Fibroblast of lung (primary cell): ENCODE data around the gene ASTN2.

ENCODE experiments used
- EZH2 ChIP-seq: IDR thresholded peaks from 2 replicates; pipeline ENCODE4 v1.5.1; 2012; ENCODE audit warnings: low read length, control low read depth, mild to moderate bottlenecking; ENCODE audit errors: missing control alignments
- TF ChIP-seq, protein P1 (sequence below), 2 donors: IDR thresholded peaks in 1 of 2; conservative IDR thresholded peaks in 1 of 2; 1 replicate in 1 of 2; 2 replicates in 1 of 2; pipeline ENCODE4 v1.5.1; 2011 to 2012; ENCODE audit warnings: low read length in 2 of 2, control low read depth in 1 of 2, inconsistent platforms in 1 of 2, low read depth in 1 of 2, mild to moderate bottlenecking in 1 of 2

DNA sequence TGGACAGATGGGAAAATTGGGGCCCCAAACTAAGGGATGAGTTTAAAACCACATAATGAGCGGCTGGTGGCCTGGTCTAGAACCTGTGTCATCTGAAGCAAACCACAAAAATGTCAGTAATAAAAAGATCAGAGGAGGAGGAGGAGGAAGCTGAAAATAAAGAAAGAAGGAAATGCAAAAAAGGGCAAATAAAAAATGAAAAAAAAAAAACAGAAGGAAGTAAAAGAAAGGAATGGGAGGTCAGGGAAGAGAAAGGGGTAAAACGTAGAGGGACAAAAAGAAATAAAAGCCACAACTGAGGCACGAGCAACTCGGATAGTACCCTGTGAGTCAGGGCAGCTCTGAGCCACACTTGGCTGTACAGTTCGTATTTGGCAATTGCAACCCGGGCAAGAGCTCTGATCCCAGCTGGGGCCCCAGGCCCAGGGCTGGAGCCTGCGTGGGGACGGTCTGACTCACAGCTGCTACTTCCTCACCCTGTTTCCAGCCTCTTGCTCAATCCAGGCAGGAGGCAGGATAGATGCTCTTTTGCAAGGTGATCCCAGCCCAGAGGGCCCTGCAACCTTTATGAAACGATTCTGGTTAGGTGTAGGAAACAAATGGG, 865.7 kb downstream of the ASTN2 start:
- TF ChIP-seq, protein P1, sequence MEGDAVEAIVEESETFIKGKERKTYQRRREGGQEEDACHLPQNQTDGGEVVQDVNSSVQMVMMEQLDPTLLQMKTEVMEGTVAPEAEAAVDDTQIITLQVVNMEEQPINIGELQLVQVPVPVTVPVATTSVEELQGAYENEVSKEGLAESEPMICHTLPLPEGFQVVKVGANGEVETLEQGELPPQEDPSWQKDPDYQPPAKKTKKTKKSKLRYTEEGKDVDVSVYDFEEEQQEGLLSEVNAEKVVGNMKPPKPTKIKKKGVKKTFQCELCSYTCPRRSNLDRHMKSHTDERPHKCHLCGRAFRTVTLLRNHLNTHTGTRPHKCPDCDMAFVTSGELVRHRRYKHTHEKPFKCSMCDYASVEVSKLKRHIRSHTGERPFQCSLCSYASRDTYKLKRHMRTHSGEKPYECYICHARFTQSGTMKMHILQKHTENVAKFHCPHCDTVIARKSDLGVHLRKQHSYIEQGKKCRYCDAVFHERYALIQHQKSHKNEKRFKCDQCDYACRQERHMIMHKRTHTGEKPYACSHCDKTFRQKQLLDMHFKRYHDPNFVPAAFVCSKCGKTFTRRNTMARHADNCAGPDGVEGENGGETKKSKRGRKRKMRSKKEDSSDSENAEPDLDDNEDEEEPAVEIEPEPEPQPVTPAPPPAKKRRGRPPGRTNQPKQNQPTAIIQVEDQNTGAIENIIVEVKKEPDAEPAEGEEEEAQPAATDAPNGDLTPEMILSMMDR (conservative IDR thresholded peaks at IDR 0.05 in 1 of 2, IDR thresholded peaks at IDR 0.05 in 1 of 2; ENCODE audit: low read depth in 1 of 2, low read length in 2 of 2): no peak
- TF ChIP-seq EZH2: no peak
